Measurements from ENCODE around the gene NLRP13.

The NLRP13 gene

GRCh38 chr19:55907286-55907685 lies 24.9 kb downstream of the NLRP13 start:
- TF ChIP-seq CTCF (IDR thresholded peaks at IDR 0.05; ENCODE audit: low read depth, low read length): no peak
- in situ Hi-C loops (cut with HindIII; ENCODE audit: low sequenced_read_pairs): no loop called here
- H3K4me3 ChIP-seq (ENCODE audit: low read depth, low read length): no peak overlapping the region
- no peak for DNase-seq (ENCODE audit: low read depth, low spot score)

GRCh38 chr19:55902080-55902751 lies 29.9 kb downstream of the NLRP13 start:
- in situ Hi-C loops (cut with HindIII; ENCODE audit: low sequenced_read_pairs): no loop called here
- TF ChIP-seq CTCF (IDR thresholded peaks at IDR 0.05; ENCODE audit: low read depth, low read length): no peak
- no peak overlapping the region for H3K4me3 ChIP-seq (ENCODE audit: low read depth, low read length)
- no peak for DNase-seq (ENCODE audit: low read depth, low spot score)

- no peak overlapping the region for H3K4me3 ChIP-seq (ENCODE audit: low read depth, low read length)
- in situ Hi-C loops (cut with HindIII; ENCODE audit: low sequenced_read_pairs): no loop called here
- no peak for TF ChIP-seq CTCF (IDR thresholded peaks at IDR 0.05; ENCODE audit: low read depth, low read length)
- no peak for DNase-seq (ENCODE audit: low read depth, low spot score)
Observed at GRCh38 chr19:55901369-55902079, 30.6 kb downstream of the NLRP13 start.

- DNase-seq (ENCODE audit: low read depth, low spot score): no peak
- in situ Hi-C loops (cut with HindIII; ENCODE audit: low sequenced_read_pairs): no loop called here
- H3K4me3 ChIP-seq (ENCODE audit: low read depth, low read length): no peak overlapping the region
- no peak for TF ChIP-seq CTCF (IDR thresholded peaks at IDR 0.05; ENCODE audit: low read depth, low read length)
Observed at GRCh38 chr19:55898911-55899310, 33.2 kb downstream of the NLRP13 start.

- in situ Hi-C loops (cut with HindIII; ENCODE audit: low sequenced_read_pairs): no loop called here
- no peak for DNase-seq (ENCODE audit: low read depth, low spot score)
- no peak for TF ChIP-seq CTCF (IDR thresholded peaks at IDR 0.05; ENCODE audit: low read depth, low read length)
- H3K4me3 ChIP-seq (ENCODE audit: low read depth, low read length): no peak overlapping the region
Observed at GRCh38 chr19:55882626-55883025, 49.5 kb downstream of the NLRP13 start.

GRCh38 chr19:55877211-55877610 lies 54.9 kb downstream of the NLRP13 start:
- no peak for TF ChIP-seq CTCF (IDR thresholded peaks at IDR 0.05; ENCODE audit: low read depth, low read length)
- DNase-seq (ENCODE audit: low read depth, low spot score): no peak
- in situ Hi-C loops (cut with HindIII; ENCODE audit: low sequenced_read_pairs): no loop called here
- H3K4me3 ChIP-seq (ENCODE audit: low read depth, low read length): no peak overlapping the region
